HCT116 (cell line): ENCODE results near the gene TAS2R41. TPM values are rescaled to one million over a fixed set of nuclear protein-coding genes. Genes with fewer than 3 reads are reported as not detected.

ENCODE experiments used
- ATAC-seq: fragments of 200-7000 bp; cut with Tn5 transposase; 2 replicates; pipeline ENCODE4 v1.9.1; 2020; ENCODE audit warnings: mild to moderate bottlenecking, moderate library complexity
- BruUV-seq: library from RNA; stranded (reverse); fragments of 400-500 nt; replicated peaks from 2 replicates; lab custom pipeline; 2021; lab: Mats Ljungman, UMichigan
- CTCF ChIA-PET: fragments of 300-600 bp; sonication (Branson Sonifier 250); formaldehyde crosslinking; loops from one replicate; lab custom pipeline; 2021; ENCODE audit warnings: antibody characterized with exemption; lab: Charles Lee
- POLR2A ChIA-PET: fragments of 300-600, 350-600 bp; sonication (Branson Sonifier 250); formaldehyde crosslinking; loops from one replicate; lab custom pipeline; 2021; ENCODE audit warnings: antibody characterized with exemption; lab: Charles Lee
- RAD21 ChIA-PET, 2 experiments: fragments of 300-600 bp; sonication (Branson Sonifier 250); formaldehyde crosslinking; loops; one replicate each; lab custom pipeline; 2023; ENCODE audit warnings: low total read pairs in 2 of 2; ENCODE audit not compliant: uncharacterized antibody in 2 of 2, unreplicated experiment in 2 of 2, low non-redundant PET in 1 of 2; lab: Charles Lee
- DNase-seq: peaks from one replicate; pipeline ENCODE4 v3.0.0-alpha.2; 2010; ENCODE audit warnings: low read depth, low spot score
- H2AFZ ChIP-seq: fragments of 200-600 bp; shearing (Covaris generic), sonication (generic); 2 replicates; pipeline ENCODE4 v1.6.1; 2017; ENCODE audit warnings: low read depth, mixed run types, mixed read lengths, antibody characterized with exemption, low read length; ENCODE audit not compliant: poor library complexity, severe bottlenecking
- H3K27ac ChIP-seq: 2 replicates; pipeline ENCODE4 v1.5.1; 2012; ENCODE audit warnings: low read depth, low read length
- H3K27me3 ChIP-seq: fragments of 200-600 bp; sonication (generic); 2 replicates; pipeline ENCODE4 v1.6.1; 2016; ENCODE audit warnings: mixed run types, low read length, mixed read lengths; ENCODE audit not compliant: insufficient read depth
- H3K36me3 ChIP-seq, 2 experiments: fragments of 200-500 bp in 1 of 2; fragments of 200-600 bp in 1 of 2; sonication (Bioruptor generic) in 1 of 2; sonication (generic) in 1 of 2; 2 replicates each; pipeline versions ENCODE4 v1.5.1 to v1.6.1; 2014 to 2016; ENCODE audit warnings: low read length in 2 of 2, inconsistent platforms in 1 of 2, mixed read lengths in 1 of 2, mixed run types in 1 of 2; ENCODE audit not compliant: insufficient read depth in 2 of 2, control insufficient read depth in 1 of 2
- H3K4me1 ChIP-seq, 2 experiments: fragments of 200-600 bp in 1 of 2; sonication (generic) in 1 of 2; 2 replicates each; pipeline versions ENCODE4 v1.5.1 to v1.6.1; 2012 to 2017; ENCODE audit warnings: low read length in 2 of 2, inconsistent platforms in 1 of 2, mild to moderate bottlenecking in 1 of 2, mixed read lengths in 1 of 2, mixed run types in 1 of 2, moderate library complexity in 1 of 2; ENCODE audit not compliant: insufficient read depth in 2 of 2, control insufficient read depth in 1 of 2
- H3K4me2 ChIP-seq: fragments of 200-600 bp; sonication (generic); 2 replicates; pipeline ENCODE4 v1.6.1; 2017; ENCODE audit warnings: mixed run types, low read length, mixed read lengths
- H3K4me3 ChIP-seq, 2 experiments: fragments of 200-600 bp in 1 of 2; sonication (generic) in 1 of 2; replicated peaks in 1 of 2; 2 replicates each; pipeline ENCODE4 v1.5.1; 2011 to 2016; ENCODE audit warnings: low read length in 2 of 2, control low read depth in 1 of 2, low read depth in 1 of 2, mild to moderate bottlenecking in 1 of 2, mixed read lengths in 1 of 2, mixed run types in 1 of 2
- H3K79me2 ChIP-seq: fragments of 200-600 bp; sonication (generic); 2 replicates; pipeline ENCODE4 v1.6.1; 2017; ENCODE audit warnings: mild to moderate bottlenecking, mixed run types, low read length, moderate library complexity, mixed read lengths; ENCODE audit not compliant: insufficient read depth
- H3K9ac ChIP-seq: fragments of 200-600 bp; sonication (generic); 2 replicates; pipeline ENCODE4 v1.6.1; 2016; ENCODE audit warnings: low read length, mixed read lengths
- H3K9me2 ChIP-seq: fragments of 200-600 bp; sonication (generic), shearing (Covaris generic); 2 replicates; pipeline ENCODE4 v1.6.1; 2017; ENCODE audit warnings: mixed run types, mild to moderate bottlenecking, moderate library complexity; ENCODE audit not compliant: insufficient read depth
- H3K9me3 ChIP-seq, 2 experiments: fragments of 200-500 bp in 1 of 2; fragments of 200-600 bp in 1 of 2; sonication (Bioruptor generic) in 1 of 2; sonication (generic) in 1 of 2; 2 replicates each; pipeline ENCODE4 v1.6.1; 2014 to 2017; ENCODE audit warnings: low read length in 2 of 2, mixed read lengths in 2 of 2, inconsistent platforms in 1 of 2, low read depth in 1 of 2, mild to moderate bottlenecking in 1 of 2, mixed run types in 1 of 2, moderate library complexity in 1 of 2; ENCODE audit not compliant: control insufficient read depth in 1 of 2, insufficient read depth in 1 of 2
- H4K20me1 ChIP-seq: fragments of 200-600 bp; sonication (generic), shearing (Covaris generic); 2 replicates; pipeline ENCODE4 v1.6.1; 2017; ENCODE audit warnings: mixed run types, mild to moderate bottlenecking, moderate library complexity; ENCODE audit not compliant: insufficient read depth
- CBX3 ChIP-seq: IDR thresholded peaks from 2 replicates; pipeline ENCODE4 v1.6.1; 2012; ENCODE audit warnings: low read depth
- EGR1 ChIP-seq: IDR thresholded peaks from 2 replicates; pipeline ENCODE4 v1.6.1; 2012; ENCODE audit warnings: low read depth
- RAD21 ChIP-seq: IDR thresholded peaks from 2 replicates; pipeline ENCODE4 v1.6.1; 2012; ENCODE audit warnings: low read depth, mild to moderate bottlenecking
- SIN3A ChIP-seq: IDR thresholded peaks from 2 replicates; pipeline ENCODE4 v1.6.1; 2012; ENCODE audit warnings: low read depth
- SP1 ChIP-seq: IDR thresholded peaks from 2 replicates; pipeline ENCODE4 v1.6.1; 2012; ENCODE audit warnings: low read depth
- YY1 ChIP-seq: IDR thresholded peaks from 2 replicates; pipeline ENCODE4 v1.6.1; 2011; ENCODE audit warnings: low read length, low read depth, moderate library complexity, mild to moderate bottlenecking; ENCODE audit not compliant: insufficient replicate concordance; ENCODE audit errors: extremely low read depth
- ZNF274 ChIP-seq: fragments of 200-500 bp; sonication (Bioruptor generic); IDR thresholded peaks from 2 replicates; pipeline ENCODE4 v1.6.1; 2014; ENCODE audit warnings: mild to moderate bottlenecking, low read depth, low read length, inconsistent platforms
- intact Hi-C: fragments of 100-400 bp; cut with micrococcal nuclease; formaldehyde crosslinking; loops from 2 replicates; pipeline ENCODE4 v1.10.0; 2022
- total RNA-seq: library from RNA; stranded (reverse); gene quantifications from one replicate; pipeline ENCODE4 v1.2.1, GENCODE V29; 2021; ENCODE audit not compliant: unreplicated experiment
- TF ChIP-seq, protein P1 (sequence below): IDR thresholded peaks from 2 replicates; pipeline ENCODE4 v1.6.1; 2012
- TF ChIP-seq, protein P2 (sequence below): IDR thresholded peaks from 2 replicates; pipeline ENCODE4 v1.6.1; 2012; ENCODE audit warnings: low read depth
- TF ChIP-seq, protein P3 (sequence below): IDR thresholded peaks from 2 replicates; pipeline ENCODE4 v1.6.1; 2012
- TF ChIP-seq, protein P4 (sequence below), 3 experiments: fragments of 200-600 bp in 1 of 3; sonication (generic) in 1 of 3; IDR thresholded peaks in 2 of 3; conservative IDR thresholded peaks in 1 of 3; 2 replicates each; pipeline ENCODE4 v1.5.1; 2012 to 2017; ENCODE audit warnings: low read depth in 2 of 3, low read length in 2 of 3, antibody characterized with exemption in 1 of 3, borderline replicate concordance in 1 of 3, control low read depth in 1 of 3, mild to moderate bottlenecking in 1 of 3, mixed read lengths in 1 of 3, mixed run types in 1 of 3, moderate library complexity in 1 of 3; ENCODE audit not compliant: insufficient read depth in 1 of 3

TAS2R41 gene
- total RNA-seq, 1 experiment from 2014 or later: not detected

DNA sequence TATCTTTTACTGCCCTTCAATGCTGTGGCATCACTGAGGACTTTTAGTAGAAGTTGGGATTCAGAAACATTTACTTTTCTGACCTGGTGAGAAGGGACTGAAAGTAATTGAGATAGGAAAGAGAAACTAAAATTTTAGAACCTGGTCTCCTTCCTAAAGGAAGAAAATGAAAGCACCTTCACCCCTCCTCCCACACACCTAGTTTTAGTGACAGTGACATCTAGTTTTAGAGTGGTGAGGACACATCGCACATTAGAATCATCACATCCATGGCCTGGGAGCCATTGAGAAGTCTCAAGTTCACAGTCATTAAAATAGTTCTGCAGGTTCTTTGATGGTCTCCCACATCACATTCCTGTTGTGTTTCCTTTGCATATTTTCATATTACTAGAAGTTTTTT, 16.1 kb downstream of the TAS2R41 start (continued):
- TF ChIP-seq CBX3 (no peak), SP1 (no peak), SIN3A (no peak)
- TF ChIP-seq, protein P1, sequence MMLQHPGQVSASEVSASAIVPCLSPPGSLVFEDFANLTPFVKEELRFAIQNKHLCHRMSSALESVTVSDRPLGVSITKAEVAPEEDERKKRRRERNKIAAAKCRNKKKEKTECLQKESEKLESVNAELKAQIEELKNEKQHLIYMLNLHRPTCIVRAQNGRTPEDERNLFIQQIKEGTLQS: no peak
- TF ChIP-seq, protein P2, sequence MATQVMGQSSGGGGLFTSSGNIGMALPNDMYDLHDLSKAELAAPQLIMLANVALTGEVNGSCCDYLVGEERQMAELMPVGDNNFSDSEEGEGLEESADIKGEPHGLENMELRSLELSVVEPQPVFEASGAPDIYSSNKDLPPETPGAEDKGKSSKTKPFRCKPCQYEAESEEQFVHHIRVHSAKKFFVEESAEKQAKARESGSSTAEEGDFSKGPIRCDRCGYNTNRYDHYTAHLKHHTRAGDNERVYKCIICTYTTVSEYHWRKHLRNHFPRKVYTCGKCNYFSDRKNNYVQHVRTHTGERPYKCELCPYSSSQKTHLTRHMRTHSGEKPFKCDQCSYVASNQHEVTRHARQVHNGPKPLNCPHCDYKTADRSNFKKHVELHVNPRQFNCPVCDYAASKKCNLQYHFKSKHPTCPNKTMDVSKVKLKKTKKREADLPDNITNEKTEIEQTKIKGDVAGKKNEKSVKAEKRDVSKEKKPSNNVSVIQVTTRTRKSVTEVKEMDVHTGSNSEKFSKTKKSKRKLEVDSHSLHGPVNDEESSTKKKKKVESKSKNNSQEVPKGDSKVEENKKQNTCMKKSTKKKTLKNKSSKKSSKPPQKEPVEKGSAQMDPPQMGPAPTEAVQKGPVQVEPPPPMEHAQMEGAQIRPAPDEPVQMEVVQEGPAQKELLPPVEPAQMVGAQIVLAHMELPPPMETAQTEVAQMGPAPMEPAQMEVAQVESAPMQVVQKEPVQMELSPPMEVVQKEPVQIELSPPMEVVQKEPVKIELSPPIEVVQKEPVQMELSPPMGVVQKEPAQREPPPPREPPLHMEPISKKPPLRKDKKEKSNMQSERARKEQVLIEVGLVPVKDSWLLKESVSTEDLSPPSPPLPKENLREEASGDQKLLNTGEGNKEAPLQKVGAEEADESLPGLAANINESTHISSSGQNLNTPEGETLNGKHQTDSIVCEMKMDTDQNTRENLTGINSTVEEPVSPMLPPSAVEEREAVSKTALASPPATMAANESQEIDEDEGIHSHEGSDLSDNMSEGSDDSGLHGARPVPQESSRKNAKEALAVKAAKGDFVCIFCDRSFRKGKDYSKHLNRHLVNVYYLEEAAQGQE: no peak
- TF ChIP-seq, protein P3, sequence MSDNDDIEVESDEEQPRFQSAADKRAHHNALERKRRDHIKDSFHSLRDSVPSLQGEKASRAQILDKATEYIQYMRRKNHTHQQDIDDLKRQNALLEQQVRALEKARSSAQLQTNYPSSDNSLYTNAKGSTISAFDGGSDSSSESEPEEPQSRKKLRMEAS: no peak

DNA sequence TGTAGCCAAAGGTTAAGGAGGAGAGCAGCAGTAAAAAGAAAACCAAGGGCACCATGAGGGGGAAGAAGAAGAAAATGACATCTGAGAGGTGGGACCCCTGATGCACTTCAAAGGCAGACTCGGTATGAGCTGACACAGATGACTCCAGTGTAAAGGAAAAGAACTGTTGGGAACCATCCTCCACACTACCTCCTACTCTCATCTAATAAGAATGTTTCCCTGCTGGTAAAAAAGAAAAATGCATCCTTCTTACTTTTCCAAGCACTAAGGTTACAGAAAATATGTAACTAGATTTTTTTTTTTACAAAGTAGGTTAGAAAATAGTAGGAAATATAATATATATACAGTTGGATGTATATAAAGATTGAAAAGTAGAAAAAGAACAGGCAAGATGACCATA, 16.9 kb downstream of the TAS2R41 start:
- ATAC-seq: 0 out of 2 replicates have a peak, but pooled peaks have one; percentile 42
- no peak for DNase-seq

More for the DNA sequence above, 16.9 kb downstream of the TAS2R41 start:
- RAD21 ChIA-PET: no interaction called here
- Histone ChIP-seq H3K79me2 (no peaks in the 10 kb centered on the region), H3K4me2 (no peak overlapping the region), H3K9ac (no peak overlapping the region), H3K27ac (no peak overlapping the region), H3K4me3 (no peak overlapping the region), H2AFZ (no peak overlapping the region), H3K4me1 (peaks cover 5 to 23% of the 10 kb centered on the region in 2 experiments; a peak in 3 of 4 replicates), H3K27me3 (no peaks in the 10 kb centered on the region), H4K20me1 (no peaks in the 10 kb centered on the region), H3K9me2 (no peaks in the 10 kb centered on the region), H3K36me3 (no peaks in the 10 kb centered on the region), H3K9me3 (no peaks in the 10 kb centered on the region)
- POLR2A ChIA-PET: no interaction called here
- intact Hi-C loops: loop anchor here (10.0 kb wide), 1 partner anchor 490 kb away; no protein-coding TSS in a partner anchor
- no peak for TF ChIP-seq RAD21
- TF ChIP-seq, protein P4, sequence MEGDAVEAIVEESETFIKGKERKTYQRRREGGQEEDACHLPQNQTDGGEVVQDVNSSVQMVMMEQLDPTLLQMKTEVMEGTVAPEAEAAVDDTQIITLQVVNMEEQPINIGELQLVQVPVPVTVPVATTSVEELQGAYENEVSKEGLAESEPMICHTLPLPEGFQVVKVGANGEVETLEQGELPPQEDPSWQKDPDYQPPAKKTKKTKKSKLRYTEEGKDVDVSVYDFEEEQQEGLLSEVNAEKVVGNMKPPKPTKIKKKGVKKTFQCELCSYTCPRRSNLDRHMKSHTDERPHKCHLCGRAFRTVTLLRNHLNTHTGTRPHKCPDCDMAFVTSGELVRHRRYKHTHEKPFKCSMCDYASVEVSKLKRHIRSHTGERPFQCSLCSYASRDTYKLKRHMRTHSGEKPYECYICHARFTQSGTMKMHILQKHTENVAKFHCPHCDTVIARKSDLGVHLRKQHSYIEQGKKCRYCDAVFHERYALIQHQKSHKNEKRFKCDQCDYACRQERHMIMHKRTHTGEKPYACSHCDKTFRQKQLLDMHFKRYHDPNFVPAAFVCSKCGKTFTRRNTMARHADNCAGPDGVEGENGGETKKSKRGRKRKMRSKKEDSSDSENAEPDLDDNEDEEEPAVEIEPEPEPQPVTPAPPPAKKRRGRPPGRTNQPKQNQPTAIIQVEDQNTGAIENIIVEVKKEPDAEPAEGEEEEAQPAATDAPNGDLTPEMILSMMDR (IDR thresholded peaks at IDR 0.05 in 2 of 3, conservative IDR thresholded peaks at IDR 0.05 in 1 of 3; ENCODE audit: borderline replicate concordance in 1 of 3, insufficient read depth in 1 of 3, low read depth in 2 of 3, low read length in 2 of 3): peak in 1 of 3 experiments; percentile 9; a peak in 1 of 6 replicates
- TF ChIP-seq YY1: no peak
- no peak for TF ChIP-seq ZNF274
- no peak for TF ChIP-seq EGR1
- BruUV-seq: no TSS peak
- CTCF ChIA-PET: no interaction called here
